Type B pancreatic cell (in vitro differentiated cells): Measurements from ENCODE around the gene TBL1X. TPM values are rescaled to one million over a fixed set of nuclear protein-coding genes. Genes with fewer than 3 reads are reported as not detected.
A peak's percentile ranks its signal among the peaks of the same experiment; 100 is the strongest.

Experiments
- DNase-seq: peaks from one replicate; pipeline ENCODE4 v3.0.0; 2021; ENCODE audit warnings: mixed read lengths; ENCODE audit not compliant: unreplicated experiment; ENCODE audit errors: extremely low spot score
- H3K27ac Mint-ChIP-seq: 2 replicates; pipeline ENCODE4 v1.8.0; 2021; ENCODE audit warnings: mild to moderate bottlenecking, mixed read lengths
- H3K27me3 Mint-ChIP-seq: 2 replicates; pipeline ENCODE4 v1.8.0; 2021; ENCODE audit warnings: mixed read lengths
- H3K36me3 Mint-ChIP-seq: 2 replicates; pipeline ENCODE4 v1.8.0; 2021; ENCODE audit warnings: mixed read lengths
- H3K4me1 Mint-ChIP-seq: one replicate; pipeline ENCODE4 v1.8.0; 2021; ENCODE audit warnings: mixed read lengths; ENCODE audit not compliant: unreplicated experiment
- H3K4me3 Mint-ChIP-seq: 2 replicates; pipeline ENCODE4 v1.8.0; 2021; ENCODE audit warnings: mild to moderate bottlenecking, mixed read lengths
- H3K9me3 Mint-ChIP-seq: 2 replicates; pipeline ENCODE4 v1.8.0; 2021; ENCODE audit warnings: mixed read lengths
- total RNA-seq: library from RNA; stranded (reverse); gene quantifications from 2 replicates; pipeline ENCODE4 v1.2.1, GENCODE V29; 2021; ENCODE audit warnings: low replicate concordance
- TF ChIP-seq, protein P1 (sequence below): fragments of 200-600 bp; sonication (generic); conservative IDR thresholded peaks from 2 replicates; pipeline ENCODE4 v1.5.0; 2021; ENCODE audit warnings: antibody characterized with exemption, mild to moderate bottlenecking

Gene TBL1X
- total RNA-seq, 1 donor from 2014 or later: 41.3 TPM

DNA sequence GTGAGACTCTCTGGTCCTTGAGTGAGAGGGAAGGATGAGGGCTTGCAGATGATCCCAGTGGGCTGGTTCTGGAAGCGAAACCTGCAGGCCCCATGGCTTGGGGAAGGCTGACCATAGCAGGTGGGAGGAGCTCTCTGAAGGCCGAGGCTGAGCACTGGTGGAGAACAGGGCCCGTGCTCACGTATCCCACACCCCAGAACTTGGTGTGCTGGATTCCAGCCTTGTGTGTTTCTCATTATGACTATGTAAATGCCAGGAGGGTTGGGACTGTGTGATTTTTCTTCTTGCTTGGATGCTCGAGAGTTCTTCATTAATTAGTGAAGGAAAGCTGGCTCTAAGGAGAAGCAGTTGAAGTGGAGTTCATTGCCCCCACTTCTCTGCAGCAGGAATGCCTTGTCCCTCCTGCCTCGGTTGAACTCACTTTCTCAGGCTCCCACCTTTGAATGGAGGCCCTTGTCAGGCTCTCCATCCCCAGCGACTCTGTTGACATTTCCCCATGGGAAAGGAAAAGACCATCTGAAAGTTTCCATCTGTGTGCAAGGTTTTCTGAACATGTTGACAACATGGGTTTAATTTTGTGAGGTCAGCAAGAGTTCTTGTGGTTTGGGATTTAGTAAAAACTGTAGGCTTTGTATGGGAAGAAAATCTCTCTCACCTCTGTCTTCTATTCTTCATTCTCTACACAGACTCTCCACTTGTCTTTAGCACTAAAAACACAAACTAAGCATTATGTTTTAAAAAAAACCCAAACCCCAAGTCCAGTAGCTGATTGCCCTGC, 57.7 kb downstream of the TBL1X start:
- H3K4me3 Mint-ChIP-seq: no peak overlapping the region
- no peak overlapping the region for H3K27ac Mint-ChIP-seq
- H3K9me3 Mint-ChIP-seq: no peaks in the 10 kb centered on the region
- no peaks in the 10 kb centered on the region for H3K27me3 Mint-ChIP-seq
- TF ChIP-seq, protein P1, sequence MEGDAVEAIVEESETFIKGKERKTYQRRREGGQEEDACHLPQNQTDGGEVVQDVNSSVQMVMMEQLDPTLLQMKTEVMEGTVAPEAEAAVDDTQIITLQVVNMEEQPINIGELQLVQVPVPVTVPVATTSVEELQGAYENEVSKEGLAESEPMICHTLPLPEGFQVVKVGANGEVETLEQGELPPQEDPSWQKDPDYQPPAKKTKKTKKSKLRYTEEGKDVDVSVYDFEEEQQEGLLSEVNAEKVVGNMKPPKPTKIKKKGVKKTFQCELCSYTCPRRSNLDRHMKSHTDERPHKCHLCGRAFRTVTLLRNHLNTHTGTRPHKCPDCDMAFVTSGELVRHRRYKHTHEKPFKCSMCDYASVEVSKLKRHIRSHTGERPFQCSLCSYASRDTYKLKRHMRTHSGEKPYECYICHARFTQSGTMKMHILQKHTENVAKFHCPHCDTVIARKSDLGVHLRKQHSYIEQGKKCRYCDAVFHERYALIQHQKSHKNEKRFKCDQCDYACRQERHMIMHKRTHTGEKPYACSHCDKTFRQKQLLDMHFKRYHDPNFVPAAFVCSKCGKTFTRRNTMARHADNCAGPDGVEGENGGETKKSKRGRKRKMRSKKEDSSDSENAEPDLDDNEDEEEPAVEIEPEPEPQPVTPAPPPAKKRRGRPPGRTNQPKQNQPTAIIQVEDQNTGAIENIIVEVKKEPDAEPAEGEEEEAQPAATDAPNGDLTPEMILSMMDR: no peak
- DNase-seq: no peak
- peaks cover 33% of the 10 kb centered on the region for H3K4me1 Mint-ChIP-seq
- H3K36me3 Mint-ChIP-seq: peaks cover 3% of the 10 kb centered on the region

DNA sequence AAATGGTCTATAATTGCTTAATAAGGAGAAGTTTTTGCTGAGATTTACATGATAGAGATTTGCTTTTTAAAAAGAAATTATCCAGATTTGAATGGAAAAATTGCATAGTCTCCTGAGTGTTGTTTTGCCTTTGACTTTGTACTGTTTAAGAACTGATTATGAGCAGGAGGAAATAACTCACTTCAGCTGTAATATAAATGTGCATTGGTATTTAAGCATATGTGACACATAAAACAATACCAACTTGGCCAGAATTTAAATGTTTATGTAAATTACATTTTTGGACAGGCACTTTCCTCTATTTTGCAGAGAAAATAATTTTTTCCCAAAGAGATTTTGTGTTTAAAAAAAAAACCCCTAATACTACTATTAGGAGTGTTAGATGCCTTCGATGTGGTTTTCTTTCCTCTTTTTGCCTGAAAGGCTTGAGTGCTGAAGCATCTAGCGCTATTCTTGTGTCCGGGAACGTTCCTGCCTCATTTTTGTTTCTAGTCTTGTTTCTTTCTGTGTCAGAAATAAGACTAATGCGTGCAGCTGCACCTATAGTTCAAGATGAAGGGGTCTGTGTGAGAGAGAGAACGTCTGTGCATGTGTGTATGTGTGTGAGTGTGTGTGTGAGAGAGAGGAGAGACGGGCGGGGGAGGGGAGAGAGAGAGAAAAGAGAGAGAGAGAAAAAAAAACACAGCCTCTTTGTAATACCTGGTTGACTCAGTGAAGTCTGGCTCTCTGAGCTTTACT, 60.8 kb downstream of the TBL1X start:
- H3K4me1 Mint-ChIP-seq: peaks cover 22% of the 10 kb centered on the region
- no peak overlapping the region for H3K27ac Mint-ChIP-seq
- no peak for DNase-seq
- no peaks in the 10 kb centered on the region for H3K9me3 Mint-ChIP-seq
- no peaks in the 10 kb centered on the region for H3K27me3 Mint-ChIP-seq
- H3K36me3 Mint-ChIP-seq: no peaks in the 10 kb centered on the region
- peak overlapping the region; percentile 57 for H3K4me3 Mint-ChIP-seq
- TF ChIP-seq, protein P1: no peak

DNA sequence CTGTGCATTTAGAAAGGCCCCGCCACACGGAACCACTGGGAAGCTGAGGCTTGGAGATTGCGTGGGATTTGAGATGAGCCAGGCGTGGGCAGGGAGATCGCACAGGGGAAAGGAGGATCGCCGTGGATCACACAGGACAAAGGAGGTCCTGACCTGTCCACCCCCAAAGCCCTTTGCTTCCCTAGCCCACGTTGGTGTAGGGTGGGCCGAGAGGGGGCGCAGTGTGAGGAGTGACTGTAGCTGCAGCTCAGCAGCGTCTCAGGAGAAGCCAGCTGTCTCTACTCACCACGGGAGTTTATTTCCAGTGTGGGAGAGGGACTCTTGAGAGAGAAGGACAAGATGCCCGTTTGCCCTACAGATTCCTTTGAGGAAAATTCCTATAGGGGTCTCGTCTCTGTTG, 62.1 kb downstream of the TBL1X start:
- DNase-seq: no peak
- no peaks in the 10 kb centered on the region for H3K9me3 Mint-ChIP-seq
- no peaks in the 10 kb centered on the region for H3K36me3 Mint-ChIP-seq
- no peak overlapping the region for H3K27ac Mint-ChIP-seq
- H3K4me3 Mint-ChIP-seq: no peak overlapping the region
- H3K27me3 Mint-ChIP-seq: no peaks in the 10 kb centered on the region
- TF ChIP-seq, protein P1: no peak
- peaks cover 27% of the 10 kb centered on the region for H3K4me1 Mint-ChIP-seq

DNA sequence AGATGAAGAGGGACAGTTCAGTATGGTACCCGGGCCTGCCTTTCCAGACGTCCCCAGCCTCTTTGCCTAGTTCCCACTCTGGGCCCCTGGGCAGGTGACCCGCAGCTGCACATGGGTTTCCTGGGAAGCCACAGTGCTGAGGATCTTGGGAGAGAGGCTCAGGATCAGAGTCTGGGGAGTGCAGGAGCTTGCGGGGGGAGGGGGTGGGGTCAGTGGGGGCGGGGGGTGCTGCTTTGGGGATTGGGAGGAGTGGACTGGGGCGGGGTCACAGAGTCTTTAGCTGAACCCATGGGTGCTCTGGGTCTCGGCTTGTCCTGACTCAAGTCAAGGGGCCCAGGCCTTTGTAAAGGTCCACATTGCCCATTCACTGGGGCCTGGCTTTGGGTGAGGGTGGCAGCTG, 63.6 kb downstream of the TBL1X start:
- H3K4me1 Mint-ChIP-seq: peaks cover 21% of the 10 kb centered on the region
- no peaks in the 10 kb centered on the region for H3K27me3 Mint-ChIP-seq
- no peaks in the 10 kb centered on the region for H3K36me3 Mint-ChIP-seq
- no peak overlapping the region for H3K27ac Mint-ChIP-seq
- H3K4me3 Mint-ChIP-seq: no peak overlapping the region
- H3K9me3 Mint-ChIP-seq: no peaks in the 10 kb centered on the region
- DNase-seq: no peak
- TF ChIP-seq, protein P1: no peak

DNA sequence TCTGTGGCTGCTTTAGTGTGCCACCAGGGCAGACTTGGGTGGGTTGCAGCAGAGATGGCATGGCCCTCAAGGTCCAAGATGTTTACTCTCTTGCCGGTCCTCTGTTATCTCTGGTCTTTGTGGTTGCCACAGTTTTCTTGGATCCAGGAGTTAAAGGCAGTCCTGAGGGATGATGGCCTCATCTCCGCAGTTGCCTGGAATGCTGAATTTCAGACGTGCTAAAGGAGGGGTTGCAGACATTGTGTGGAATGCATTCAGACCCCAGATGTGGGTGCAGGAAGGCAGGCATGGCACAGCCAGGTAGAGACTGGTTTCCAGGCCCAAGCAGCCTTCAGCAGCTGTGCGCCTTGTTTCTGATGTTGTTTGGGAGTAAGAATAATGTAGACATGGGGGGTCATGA, 64.4 kb downstream of the TBL1X start:
- Mint-ChIP-seq H3K4me1 (peaks cover 21% of the 10 kb centered on the region), H3K4me3 (no peak overlapping the region), H3K36me3 (no peaks in the 10 kb centered on the region), H3K27me3 (no peaks in the 10 kb centered on the region), H3K27ac (no peak overlapping the region), H3K9me3 (no peaks in the 10 kb centered on the region)
- TF ChIP-seq, protein P1: no peak
- no peak for DNase-seq
